Measurements from ENCODE around the gene APOBEC3A.

DNA sequence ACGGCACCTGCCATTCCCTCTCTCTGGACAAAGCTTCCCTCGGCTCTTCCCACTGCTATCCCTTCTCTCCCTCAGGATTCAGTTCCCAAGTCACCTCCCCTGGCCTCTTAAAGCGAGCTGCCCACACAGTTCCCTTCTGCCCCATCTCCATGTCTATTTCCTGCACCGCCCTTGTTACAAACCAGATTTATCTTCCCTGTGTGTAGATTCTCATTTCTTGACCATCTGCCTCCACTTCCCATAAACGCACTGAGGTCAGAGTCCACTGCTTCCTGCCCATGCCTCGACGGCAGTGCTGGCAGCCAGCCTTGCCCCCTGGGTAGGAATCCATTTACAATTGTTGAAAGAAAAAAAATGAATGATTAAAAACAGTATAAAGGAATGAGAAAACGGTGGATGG lies 13.1 kb downstream of the APOBEC3A start:
- TF ChIP-seq, protein P1, sequence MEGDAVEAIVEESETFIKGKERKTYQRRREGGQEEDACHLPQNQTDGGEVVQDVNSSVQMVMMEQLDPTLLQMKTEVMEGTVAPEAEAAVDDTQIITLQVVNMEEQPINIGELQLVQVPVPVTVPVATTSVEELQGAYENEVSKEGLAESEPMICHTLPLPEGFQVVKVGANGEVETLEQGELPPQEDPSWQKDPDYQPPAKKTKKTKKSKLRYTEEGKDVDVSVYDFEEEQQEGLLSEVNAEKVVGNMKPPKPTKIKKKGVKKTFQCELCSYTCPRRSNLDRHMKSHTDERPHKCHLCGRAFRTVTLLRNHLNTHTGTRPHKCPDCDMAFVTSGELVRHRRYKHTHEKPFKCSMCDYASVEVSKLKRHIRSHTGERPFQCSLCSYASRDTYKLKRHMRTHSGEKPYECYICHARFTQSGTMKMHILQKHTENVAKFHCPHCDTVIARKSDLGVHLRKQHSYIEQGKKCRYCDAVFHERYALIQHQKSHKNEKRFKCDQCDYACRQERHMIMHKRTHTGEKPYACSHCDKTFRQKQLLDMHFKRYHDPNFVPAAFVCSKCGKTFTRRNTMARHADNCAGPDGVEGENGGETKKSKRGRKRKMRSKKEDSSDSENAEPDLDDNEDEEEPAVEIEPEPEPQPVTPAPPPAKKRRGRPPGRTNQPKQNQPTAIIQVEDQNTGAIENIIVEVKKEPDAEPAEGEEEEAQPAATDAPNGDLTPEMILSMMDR (IDR thresholded peaks at IDR 0.05): no peak
- no peak for TF ChIP-seq POLR2A (IDR thresholded peaks at IDR 0.05)

Data from lower leg skin (tissue), 3 donors.